Fibroblast of gingiva (primary cell): ENCODE measurements around the gene DIAPH2.
A peak's percentile ranks its signal among the peaks of the same experiment; 100 is the strongest.

Experiments used
- DNase-seq: peaks from one replicate; pipeline ENCODE4 v3.0.0-alpha.2; 2011; ENCODE audit warnings: low read depth

The DIAPH2 gene

GRCh38 chrX:97479106-97479890 is 794.7 kb downstream of the DIAPH2 start:
- no peak for DNase-seq

- no peak for DNase-seq
Observed at GRCh38 chrX:97481228-97481627, 796.6 kb downstream of the DIAPH2 start.

GRCh38 chrX:97482666-97483300 is 798.1 kb downstream of the DIAPH2 start:
- no peak for DNase-seq

GRCh38 chrX:97490656-97491055 is 806.0 kb downstream of the DIAPH2 start:
- DNase-seq = peak; percentile 45

- no peak for DNase-seq
Observed at GRCh38 chrX:97494756-97495372, 810.2 kb downstream of the DIAPH2 start.

- no peak for DNase-seq
Observed at GRCh38 chrX:97498093-97498492, 813.5 kb downstream of the DIAPH2 start.

- DNase-seq = no peak
Observed at GRCh38 chrX:97504431-97504830, 819.8 kb downstream of the DIAPH2 start.

- DNase-seq = no peak
Observed at GRCh38 chrX:97517763-97518162, 833.1 kb downstream of the DIAPH2 start.

- DNase-seq = no peak
Observed at GRCh38 chrX:97522307-97522706, 837.7 kb downstream of the DIAPH2 start.

- no peak for DNase-seq
Observed at GRCh38 chrX:97524340-97524739, 839.7 kb downstream of the DIAPH2 start.

GRCh38 chrX:97524997-97525396 is 840.4 kb downstream of the DIAPH2 start:
- DNase-seq = no peak

- no peak for DNase-seq
Observed at GRCh38 chrX:97525981-97526380, 841.3 kb downstream of the DIAPH2 start.

- no peak for DNase-seq
Observed at GRCh38 chrX:97527725-97528124, 843.1 kb downstream of the DIAPH2 start.

- DNase-seq = no peak
Observed at GRCh38 chrX:97529536-97530200, 845.0 kb downstream of the DIAPH2 start.

GRCh38 chrX:97531825-97532224 is 847.2 kb downstream of the DIAPH2 start:
- no peak for DNase-seq

- no peak for DNase-seq
Observed at GRCh38 chrX:97538745-97539144, 854.1 kb downstream of the DIAPH2 start.

GRCh38 chrX:97539970-97540519 is 855.4 kb downstream of the DIAPH2 start:
- DNase-seq = no peak

GRCh38 chrX:97547877-97548578 is 863.4 kb downstream of the DIAPH2 start:
- DNase-seq = no peak

GRCh38 chrX:97551821-97552220 is 867.2 kb downstream of the DIAPH2 start:
- DNase-seq = no peak

- DNase-seq = no peak
Observed at GRCh38 chrX:97553833-97554232, 869.2 kb downstream of the DIAPH2 start.

GRCh38 chrX:97556359-97556758 is 871.7 kb downstream of the DIAPH2 start:
- DNase-seq = no peak
